ENCODE data around the gene SLC19A1.

SLC19A1 gene

GRCh38 chr21:45452696-45453307, 89.4 kb downstream of the SLC19A1 start:
- Histone ChIP-seq H3K9ac (ENCODE audit: low read depth, low read length) (no peak overlapping the region), H3K4me3 (ENCODE audit: low read depth in 1 of 2, low read length in 2 of 2) (no peak overlapping the region), H3K4me1 (ENCODE audit: insufficient read depth, low read length) (no peaks in the 10 kb centered on the region), H3K36me3 (ENCODE audit: insufficient read depth, low read length) (no peaks in the 10 kb centered on the region), H3K4me2 (ENCODE audit: insufficient read depth, low read length) (no peak overlapping the region), H3K79me2 (ENCODE audit: insufficient read depth, low read length) (no peaks in the 10 kb centered on the region), H2AFZ (ENCODE audit: low read depth, low read length) (no peak overlapping the region), H4K20me1 (ENCODE audit: insufficient read depth, low read length) (no peaks in the 10 kb centered on the region; the same call in 1 of the 2 replicates), H3K27ac (ENCODE audit: low read length) (no peak overlapping the region), H3K9me3 (ENCODE audit: insufficient read depth, low read length, severe bottlenecking) (no peaks in the 10 kb centered on the region), H3K27me3 (ENCODE audit: insufficient read depth, low read length, poor library complexity) (no peaks in the 10 kb centered on the region)
- ATAC-seq (ENCODE audit: insufficient read depth, low read depth) (no peak), DNase-seq (no peak)
- no peak for TF ChIP-seq EZH2 (IDR thresholded peaks at IDR 0.05; ENCODE audit: borderline replicate concordance, low read depth, low read length, severe bottlenecking)
- TF ChIP-seq CTCF (IDR thresholded peaks at IDR 0.05; ENCODE audit: borderline replicate concordance, extremely low read depth, low read length, poor library complexity, severe bottlenecking) = no peak

GRCh38 chr21:45451771-45452182, 90.5 kb downstream of the SLC19A1 start:
- TF ChIP-seq EZH2 (IDR thresholded peaks at IDR 0.05; ENCODE audit: borderline replicate concordance, low read depth, low read length, severe bottlenecking) (no peak), CTCF (IDR thresholded peaks at IDR 0.05; ENCODE audit: borderline replicate concordance, extremely low read depth, low read length, poor library complexity, severe bottlenecking) (no peak)
- Histone ChIP-seq H3K27ac (ENCODE audit: low read length) (no peak overlapping the region), H3K36me3 (ENCODE audit: insufficient read depth, low read length) (no peaks in the 10 kb centered on the region), H3K27me3 (ENCODE audit: insufficient read depth, low read length, poor library complexity) (no peaks in the 10 kb centered on the region), H3K4me2 (ENCODE audit: insufficient read depth, low read length) (no peak overlapping the region), H3K4me3 (ENCODE audit: low read depth in 1 of 2, low read length in 2 of 2) (no peak overlapping the region), H3K9ac (ENCODE audit: low read depth, low read length) (no peak overlapping the region), H3K4me1 (ENCODE audit: insufficient read depth, low read length) (no peaks in the 10 kb centered on the region), H4K20me1 (ENCODE audit: insufficient read depth, low read length) (no peaks in the 10 kb centered on the region), H3K9me3 (ENCODE audit: insufficient read depth, low read length, severe bottlenecking) (peaks cover 2% of the 10 kb centered on the region), H3K79me2 (ENCODE audit: insufficient read depth, low read length) (no peaks in the 10 kb centered on the region), H2AFZ (ENCODE audit: low read depth, low read length) (no peak overlapping the region)
- ATAC-seq (ENCODE audit: insufficient read depth, low read depth) (no peak), DNase-seq (no peak)

GRCh38 chr21:45451091-45451740, 91.0 kb downstream of the SLC19A1 start:
- DNase-seq = no peak
- no peaks in the 10 kb centered on the region for H4K20me1 ChIP-seq (ENCODE audit: insufficient read depth, low read length)

More at GRCh38 chr21:45451091-45451740, 91.0 kb downstream of the SLC19A1 start:
- peaks cover 2% of the 10 kb centered on the region for H3K9me3 ChIP-seq (ENCODE audit: insufficient read depth, low read length, severe bottlenecking)
- no peak overlapping the region for H3K4me2 ChIP-seq (ENCODE audit: insufficient read depth, low read length)
- no peaks in the 10 kb centered on the region for H3K79me2 ChIP-seq (ENCODE audit: insufficient read depth, low read length)
- no peaks in the 10 kb centered on the region for H3K4me1 ChIP-seq (ENCODE audit: insufficient read depth, low read length)
- H3K27ac ChIP-seq (ENCODE audit: low read length) = no peak overlapping the region
- no peak overlapping the region for H2AFZ ChIP-seq (ENCODE audit: low read depth, low read length)
- ATAC-seq (ENCODE audit: insufficient read depth, low read depth) = no peak
- no peak overlapping the region for H3K4me3 ChIP-seq (ENCODE audit: low read depth in 1 of 2, low read length in 2 of 2)
- no peaks in the 10 kb centered on the region for H3K27me3 ChIP-seq (ENCODE audit: insufficient read depth, low read length, poor library complexity)
- H3K9ac ChIP-seq (ENCODE audit: low read depth, low read length) = no peak overlapping the region
- no peaks in the 10 kb centered on the region for H3K36me3 ChIP-seq (ENCODE audit: insufficient read depth, low read length)
- TF ChIP-seq CTCF (IDR thresholded peaks at IDR 0.05; ENCODE audit: borderline replicate concordance, extremely low read depth, low read length, poor library complexity, severe bottlenecking) = no peak
- TF ChIP-seq EZH2 (IDR thresholded peaks at IDR 0.05; ENCODE audit: borderline replicate concordance, low read depth, low read length, severe bottlenecking) = no peak
